B cell (primary cell): ENCODE data around the gene PXK.

Experiments used
- EZH2 ChIP-seq: IDR thresholded peaks from 2 replicates; pipeline ENCODE4 v1.6.1; 2012; ENCODE audit warnings: borderline replicate concordance, low read depth, mild to moderate bottlenecking, moderate library complexity, low read length; ENCODE audit not compliant: insufficient read depth, poor library complexity, severe bottlenecking
- TF ChIP-seq, protein P1 (sequence below): fragments of 200-600 bp; IDR thresholded peaks from one replicate; pipeline ENCODE4 v1.8.0; 2022; ENCODE audit warnings: antibody characterized with exemption, mild to moderate bottlenecking

DNA sequence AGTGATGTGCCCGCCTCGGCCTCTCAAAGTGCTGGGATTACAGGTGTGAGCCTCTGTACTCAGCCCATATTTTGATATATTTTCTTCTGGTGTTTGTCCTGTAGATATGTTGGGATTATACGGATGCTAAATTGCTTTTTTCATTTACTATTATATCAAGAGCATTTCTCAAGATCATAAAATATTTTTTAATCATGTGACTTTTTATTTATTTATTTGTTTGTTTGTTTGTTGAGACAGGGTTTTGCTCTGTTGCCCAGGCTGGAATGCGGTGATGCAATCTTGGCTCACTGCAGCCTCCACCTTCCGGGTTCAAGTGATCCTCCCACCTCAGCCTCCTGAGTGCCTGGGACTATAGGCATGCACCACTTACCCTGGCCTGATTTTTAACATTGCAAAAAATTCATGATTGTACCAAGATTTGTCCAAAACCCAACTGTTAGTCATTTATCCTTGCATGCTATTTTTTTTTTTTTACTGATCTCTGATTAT, 2.7 kb upstream of the PXK start:
- TF ChIP-seq, protein P1, sequence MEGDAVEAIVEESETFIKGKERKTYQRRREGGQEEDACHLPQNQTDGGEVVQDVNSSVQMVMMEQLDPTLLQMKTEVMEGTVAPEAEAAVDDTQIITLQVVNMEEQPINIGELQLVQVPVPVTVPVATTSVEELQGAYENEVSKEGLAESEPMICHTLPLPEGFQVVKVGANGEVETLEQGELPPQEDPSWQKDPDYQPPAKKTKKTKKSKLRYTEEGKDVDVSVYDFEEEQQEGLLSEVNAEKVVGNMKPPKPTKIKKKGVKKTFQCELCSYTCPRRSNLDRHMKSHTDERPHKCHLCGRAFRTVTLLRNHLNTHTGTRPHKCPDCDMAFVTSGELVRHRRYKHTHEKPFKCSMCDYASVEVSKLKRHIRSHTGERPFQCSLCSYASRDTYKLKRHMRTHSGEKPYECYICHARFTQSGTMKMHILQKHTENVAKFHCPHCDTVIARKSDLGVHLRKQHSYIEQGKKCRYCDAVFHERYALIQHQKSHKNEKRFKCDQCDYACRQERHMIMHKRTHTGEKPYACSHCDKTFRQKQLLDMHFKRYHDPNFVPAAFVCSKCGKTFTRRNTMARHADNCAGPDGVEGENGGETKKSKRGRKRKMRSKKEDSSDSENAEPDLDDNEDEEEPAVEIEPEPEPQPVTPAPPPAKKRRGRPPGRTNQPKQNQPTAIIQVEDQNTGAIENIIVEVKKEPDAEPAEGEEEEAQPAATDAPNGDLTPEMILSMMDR: no peak
- TF ChIP-seq EZH2: no peak
